DND-41 (cell line): ENCODE results near the gene COL25A1.

Source experiments
- EZH2 ChIP-seq: IDR thresholded peaks from 3 replicates; pipeline ENCODE4 v1.6.1; 2012; ENCODE audit warnings: borderline replicate concordance, low read depth, mild to moderate bottlenecking, moderate library complexity, low read length, inconsistent platforms; ENCODE audit not compliant: severe bottlenecking
- TF ChIP-seq, protein P1 (sequence below): IDR thresholded peaks from 2 replicates; pipeline ENCODE4 v1.5.1; 2012; ENCODE audit warnings: borderline replicate concordance, low read length, moderate library complexity, mild to moderate bottlenecking; ENCODE audit not compliant: poor library complexity, severe bottlenecking; ENCODE audit errors: extremely low read depth

DNA sequence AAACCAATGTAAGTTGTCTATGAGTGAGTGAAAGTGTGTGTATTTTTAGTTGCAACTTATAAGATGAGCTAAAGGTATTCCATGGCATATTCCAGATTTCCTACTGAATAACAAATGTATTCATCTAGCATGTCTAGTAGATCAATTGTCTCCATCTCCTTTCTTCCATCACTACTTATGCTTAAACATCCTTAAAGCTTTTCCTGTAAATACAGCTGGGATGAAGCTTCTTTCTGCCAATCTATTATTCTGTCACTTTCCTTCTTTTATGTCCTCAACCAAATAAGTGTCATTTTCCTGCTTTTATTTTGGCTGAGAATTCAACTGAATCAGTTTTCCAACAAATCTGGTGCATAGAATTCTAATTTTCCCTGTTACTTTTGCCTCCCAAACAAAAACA, 136.3 kb downstream of the COL25A1 start:
- TF ChIP-seq, protein P1, sequence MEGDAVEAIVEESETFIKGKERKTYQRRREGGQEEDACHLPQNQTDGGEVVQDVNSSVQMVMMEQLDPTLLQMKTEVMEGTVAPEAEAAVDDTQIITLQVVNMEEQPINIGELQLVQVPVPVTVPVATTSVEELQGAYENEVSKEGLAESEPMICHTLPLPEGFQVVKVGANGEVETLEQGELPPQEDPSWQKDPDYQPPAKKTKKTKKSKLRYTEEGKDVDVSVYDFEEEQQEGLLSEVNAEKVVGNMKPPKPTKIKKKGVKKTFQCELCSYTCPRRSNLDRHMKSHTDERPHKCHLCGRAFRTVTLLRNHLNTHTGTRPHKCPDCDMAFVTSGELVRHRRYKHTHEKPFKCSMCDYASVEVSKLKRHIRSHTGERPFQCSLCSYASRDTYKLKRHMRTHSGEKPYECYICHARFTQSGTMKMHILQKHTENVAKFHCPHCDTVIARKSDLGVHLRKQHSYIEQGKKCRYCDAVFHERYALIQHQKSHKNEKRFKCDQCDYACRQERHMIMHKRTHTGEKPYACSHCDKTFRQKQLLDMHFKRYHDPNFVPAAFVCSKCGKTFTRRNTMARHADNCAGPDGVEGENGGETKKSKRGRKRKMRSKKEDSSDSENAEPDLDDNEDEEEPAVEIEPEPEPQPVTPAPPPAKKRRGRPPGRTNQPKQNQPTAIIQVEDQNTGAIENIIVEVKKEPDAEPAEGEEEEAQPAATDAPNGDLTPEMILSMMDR, result no peak
- no peak for TF ChIP-seq EZH2
